GM19351 (cell line): ENCODE measurements around the gene CKS1B.
"Not testable (repeated sequence)": the region's sequence is repeated elsewhere in the genome, so short reads cannot be mapped to it uniquely, and the experiment has no call there.

Source experiments
- ATAC-seq: cut with Tn5 transposase; IDR thresholded peaks from one replicate; pipeline ENCODE4 v1.9.1; 2021; ENCODE audit warnings: mild to moderate bottlenecking, moderate library complexity; ENCODE audit not compliant: unreplicated experiment

CKS1B gene

DNA sequence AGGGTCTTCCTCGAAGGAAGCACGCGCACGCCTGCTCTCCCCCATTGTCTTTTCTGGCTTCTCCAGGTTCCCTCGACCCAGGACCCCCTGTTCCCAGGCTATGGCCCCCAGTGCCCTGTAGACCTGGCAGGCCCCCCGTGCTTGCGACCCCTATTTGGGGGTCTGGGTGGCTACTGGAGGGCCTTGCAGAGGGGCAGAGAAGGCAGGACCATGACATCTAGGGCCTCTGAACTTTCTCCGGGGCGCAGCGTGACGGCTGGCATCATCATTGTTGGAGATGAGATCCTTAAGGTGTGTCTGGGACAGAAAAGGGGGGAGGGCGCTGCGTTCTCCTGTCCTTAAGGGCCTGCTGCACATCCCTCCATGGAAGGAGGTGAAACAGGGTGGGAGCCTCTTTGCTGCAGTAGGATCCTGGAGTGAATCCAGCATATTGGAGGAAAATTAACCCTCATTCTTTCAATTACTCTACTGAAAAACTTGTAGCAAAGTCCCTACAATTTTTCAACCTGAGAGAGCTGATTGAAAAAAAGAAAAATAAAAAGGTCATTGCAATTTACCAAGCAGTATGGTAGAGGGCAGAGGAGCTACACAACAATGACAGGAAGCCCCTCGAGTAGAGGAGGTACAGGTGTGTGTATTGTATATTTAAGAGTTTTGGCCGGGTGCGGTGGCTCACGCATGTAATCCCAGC, 9.4 kb downstream of the CKS1B start:
- no peak for ATAC-seq

DNA sequence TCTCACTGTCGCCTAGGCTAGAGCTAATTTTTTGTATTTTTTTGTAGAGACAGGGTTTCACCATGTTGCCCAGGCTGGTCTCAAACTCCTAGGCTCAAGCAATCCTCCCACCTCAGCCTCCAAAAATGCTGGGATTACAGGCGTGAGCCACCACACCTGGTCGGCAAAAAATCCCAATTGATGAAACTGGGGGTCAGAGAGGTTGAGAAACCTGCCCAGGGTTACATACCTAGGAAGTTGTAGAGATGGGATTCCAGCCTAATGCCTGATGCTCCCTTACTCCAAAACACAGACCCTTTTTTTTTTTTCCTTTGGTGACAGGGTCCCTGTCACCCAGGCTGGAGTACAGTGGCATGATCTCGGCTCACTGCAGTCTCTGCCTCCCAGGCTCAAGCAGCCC, 12.3 kb downstream of the CKS1B start:
- not testable (repeated sequence) for ATAC-seq

DNA sequence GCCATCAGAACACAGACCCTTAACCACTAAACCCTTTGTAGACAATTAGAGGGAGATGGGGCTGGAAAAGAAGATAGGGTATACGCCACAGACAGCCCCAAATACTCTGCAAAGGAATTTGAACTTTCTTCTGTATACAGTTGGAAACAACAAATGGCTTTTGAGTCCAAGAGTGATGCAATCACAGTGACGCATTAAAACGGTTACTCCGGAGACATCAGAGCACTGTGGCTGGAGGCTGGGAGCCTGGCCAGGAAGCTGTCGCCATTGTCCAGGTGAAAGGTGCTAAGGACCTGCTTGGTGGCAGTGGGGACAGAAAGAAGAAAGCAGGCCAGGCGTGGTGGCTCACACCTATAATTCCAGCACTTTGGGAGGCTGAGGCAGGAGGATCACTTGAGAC, 12.8 kb downstream of the CKS1B start:
- no peak for ATAC-seq

DNA sequence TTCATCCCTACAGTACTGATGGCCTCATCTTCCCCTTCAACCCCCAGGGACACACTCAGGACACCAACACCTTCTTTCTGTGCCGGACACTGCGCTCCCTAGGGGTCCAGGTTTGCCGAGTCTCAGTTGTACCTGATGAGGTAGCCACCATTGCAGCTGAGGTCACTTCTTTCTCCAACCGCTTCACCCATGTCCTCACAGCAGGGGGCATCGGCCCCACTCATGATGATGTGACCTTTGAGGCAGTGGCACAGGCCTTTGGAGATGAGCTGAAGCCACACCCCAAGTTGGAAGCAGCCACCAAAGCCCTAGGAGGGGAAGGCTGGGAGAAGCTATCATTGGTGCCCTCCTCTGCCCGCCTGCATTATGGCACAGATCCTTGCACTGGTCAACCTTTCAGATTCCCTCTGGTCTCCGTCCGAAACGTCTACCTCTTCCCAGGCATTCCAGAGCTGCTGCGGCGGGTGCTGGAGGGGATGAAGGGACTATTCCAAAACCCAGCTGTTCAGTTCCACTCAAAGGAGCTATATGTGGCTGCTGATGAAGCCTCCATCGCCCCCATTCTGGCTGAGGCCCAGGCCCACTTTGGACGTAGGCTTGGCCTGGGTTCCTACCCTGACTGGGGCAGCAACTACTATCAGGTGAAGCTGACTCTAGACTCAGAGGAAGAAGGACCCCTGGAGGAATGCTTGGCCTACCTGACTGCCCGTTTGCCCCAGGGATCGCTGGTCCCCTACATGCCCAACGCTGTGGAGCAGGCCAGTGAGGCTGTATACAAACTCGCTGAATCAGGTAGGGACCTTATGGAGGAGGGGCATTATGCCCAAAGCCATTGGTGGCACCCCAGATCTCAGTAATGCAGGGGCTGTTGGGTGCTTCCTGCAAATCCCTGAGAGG, 13.8 kb downstream of the CKS1B start:
- no peak for ATAC-seq

DNA sequence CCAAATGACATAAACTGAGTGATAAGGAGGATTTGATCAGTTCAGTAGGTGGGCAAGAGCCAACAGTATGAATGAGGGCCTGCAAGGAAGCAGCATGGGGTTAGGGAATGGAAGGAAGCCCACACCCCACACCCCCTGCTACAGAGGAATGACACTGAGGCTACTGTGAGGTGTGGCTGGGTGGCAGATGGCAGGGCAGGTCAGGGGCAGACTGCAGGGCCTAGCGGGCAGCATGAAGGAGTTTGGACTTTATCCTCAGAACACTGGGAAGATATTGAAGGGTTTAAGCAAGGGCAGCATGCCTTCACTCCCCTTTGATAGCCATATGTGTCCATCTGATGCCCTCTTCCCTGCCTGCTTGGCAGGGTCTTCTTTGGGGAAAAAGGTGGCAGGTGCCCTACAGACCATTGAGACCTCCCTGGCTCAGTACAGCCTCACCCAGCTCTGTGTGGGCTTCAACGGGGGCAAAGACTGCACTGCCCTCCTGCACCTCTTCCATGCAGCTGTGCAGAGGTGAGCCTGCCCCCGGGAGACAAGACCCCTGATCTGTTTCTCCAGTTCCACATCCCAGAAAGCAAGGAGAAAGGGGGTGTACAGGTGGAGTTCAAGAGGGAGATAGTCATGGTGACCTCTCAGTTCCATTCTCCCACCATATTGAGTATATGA, 14.8 kb downstream of the CKS1B start:
- ATAC-seq = no peak

DNA sequence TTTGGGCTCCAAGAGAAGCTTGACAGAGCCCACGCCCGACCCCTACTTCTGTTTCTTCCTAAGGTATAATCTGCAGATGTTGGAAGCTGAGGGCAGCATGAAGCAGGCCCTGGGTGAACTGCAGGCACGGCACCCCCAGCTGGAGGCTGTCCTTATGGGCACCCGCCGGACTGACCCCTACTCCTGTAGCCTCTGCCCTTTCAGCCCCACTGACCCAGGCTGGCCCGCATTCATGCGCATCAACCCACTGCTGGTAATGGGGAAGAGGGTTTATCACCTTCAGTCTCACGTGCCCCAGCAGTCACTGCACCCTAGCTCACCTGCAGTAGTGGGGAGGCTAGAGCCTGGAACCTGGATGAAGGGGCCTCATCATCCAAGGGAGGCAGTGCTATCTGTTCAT, 15.8 kb downstream of the CKS1B start:
- ATAC-seq = no peak

DNA sequence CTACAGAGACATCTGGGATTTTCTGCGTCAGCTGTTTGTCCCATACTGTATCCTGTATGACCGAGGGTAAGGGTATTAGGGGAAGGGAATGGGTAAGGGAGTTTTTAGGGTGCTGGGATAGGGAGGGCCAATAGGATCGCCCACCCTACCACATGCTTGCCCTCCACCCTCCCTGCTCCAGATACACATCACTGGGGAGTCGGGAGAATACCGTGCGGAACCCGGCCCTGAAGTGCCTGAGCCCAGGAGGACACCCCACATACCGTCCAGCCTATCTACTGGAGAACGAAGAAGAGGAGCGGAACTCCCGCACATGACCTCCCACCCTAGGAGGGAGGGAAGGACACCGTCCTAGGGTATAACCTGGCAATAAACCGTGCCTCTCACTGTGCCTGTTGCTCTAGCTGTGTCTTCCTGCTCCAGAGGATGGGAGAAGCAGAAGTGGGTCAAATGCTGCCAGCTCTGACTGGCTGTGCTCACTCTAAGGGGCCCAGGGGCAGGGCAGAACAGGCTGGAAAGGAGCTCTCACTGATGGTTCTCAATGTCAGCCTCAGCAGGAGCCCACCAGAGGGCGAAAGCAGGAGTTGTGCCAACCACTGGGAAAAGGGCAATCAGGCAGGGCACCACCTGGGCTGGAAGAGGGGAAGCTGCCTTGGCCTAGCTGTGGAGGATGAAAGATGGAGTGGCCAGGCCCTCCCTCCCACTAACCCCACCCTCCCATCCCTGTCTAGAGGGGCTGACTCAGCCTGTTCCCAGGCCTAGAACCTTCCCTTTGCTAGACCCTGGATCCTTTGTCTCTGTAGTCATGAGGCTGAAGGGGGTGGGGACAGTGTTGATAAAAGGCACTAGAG, 18.5 kb downstream of the CKS1B start:
- no peak for ATAC-seq

DNA sequence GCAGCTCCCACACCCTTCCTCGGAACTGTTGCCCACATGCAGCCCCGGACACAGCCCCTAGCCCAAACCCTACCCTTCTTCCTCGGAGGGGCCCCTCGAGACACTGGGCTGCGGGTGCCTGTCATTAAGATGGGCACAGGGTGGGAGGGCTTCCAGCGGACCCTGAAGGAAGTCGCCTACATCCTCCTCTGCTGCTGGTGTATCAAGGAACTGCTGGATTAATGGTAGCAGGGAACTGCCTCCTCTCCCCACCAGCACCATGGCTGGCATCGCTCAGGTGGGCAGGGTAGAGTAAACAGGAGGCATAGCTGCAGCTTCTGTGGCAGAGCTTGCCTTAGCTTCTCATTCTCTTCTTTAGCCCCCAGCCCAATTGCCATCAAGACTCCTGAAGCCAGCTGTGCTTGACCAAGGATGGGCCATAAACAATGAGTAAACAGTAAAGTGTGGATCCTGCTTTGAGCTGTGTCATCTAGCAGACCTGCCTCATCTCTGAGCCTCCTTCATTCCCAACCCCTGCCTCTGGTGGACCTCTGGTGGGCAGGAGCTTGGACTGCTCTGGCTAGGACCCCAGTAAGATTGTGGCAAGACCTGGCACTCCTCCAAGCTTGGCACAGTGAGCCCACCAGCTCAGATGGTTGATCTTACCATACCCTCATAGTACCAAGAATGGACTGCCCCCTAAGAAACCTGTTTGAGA, 19.2 kb downstream of the CKS1B start, which contains the start of gene LENEP:
Gene LENEP (plus strand): TSS at position 15 of the 697 bp plus-strand sequence. CDS start 22 bp downstream, at position 37.
- no peak for ATAC-seq

DNA sequence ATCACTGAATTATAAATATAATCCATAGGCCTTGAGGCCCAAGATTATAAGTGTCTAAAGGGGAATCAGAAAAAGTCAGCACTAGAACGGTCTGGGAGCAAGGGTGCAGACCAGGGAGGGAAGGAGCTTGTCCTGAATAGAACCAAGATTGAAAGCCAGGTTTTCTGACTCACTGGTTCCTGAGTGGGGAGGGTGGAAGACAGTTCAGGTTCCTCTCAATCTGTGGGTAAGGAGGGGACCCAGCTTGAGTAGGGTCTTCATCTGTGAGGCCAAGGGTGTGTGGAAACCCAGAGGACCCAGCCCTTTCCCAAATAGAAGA, 19.7 kb downstream of the CKS1B start:
- no peak for ATAC-seq

DNA sequence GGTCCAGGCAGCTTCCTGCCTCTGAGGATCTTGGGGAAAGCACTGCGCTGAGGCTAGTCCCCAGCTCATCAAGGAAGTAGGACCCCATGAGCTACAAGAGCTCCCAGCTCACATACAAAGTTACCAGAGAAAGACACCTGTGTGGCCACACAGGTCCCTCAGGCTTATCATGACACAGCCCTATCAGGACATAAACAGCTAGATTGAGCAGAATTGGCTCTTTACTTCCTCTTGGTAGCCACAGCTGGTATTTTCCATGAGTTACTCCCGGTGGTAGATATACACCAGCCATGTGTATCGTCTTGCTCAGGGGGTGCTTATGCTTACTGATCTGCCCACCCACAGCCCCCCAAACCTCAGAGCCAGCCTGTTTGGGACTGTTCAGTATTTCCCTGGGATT, 20.1 kb downstream of the CKS1B start:
- no peak for ATAC-seq

DNA sequence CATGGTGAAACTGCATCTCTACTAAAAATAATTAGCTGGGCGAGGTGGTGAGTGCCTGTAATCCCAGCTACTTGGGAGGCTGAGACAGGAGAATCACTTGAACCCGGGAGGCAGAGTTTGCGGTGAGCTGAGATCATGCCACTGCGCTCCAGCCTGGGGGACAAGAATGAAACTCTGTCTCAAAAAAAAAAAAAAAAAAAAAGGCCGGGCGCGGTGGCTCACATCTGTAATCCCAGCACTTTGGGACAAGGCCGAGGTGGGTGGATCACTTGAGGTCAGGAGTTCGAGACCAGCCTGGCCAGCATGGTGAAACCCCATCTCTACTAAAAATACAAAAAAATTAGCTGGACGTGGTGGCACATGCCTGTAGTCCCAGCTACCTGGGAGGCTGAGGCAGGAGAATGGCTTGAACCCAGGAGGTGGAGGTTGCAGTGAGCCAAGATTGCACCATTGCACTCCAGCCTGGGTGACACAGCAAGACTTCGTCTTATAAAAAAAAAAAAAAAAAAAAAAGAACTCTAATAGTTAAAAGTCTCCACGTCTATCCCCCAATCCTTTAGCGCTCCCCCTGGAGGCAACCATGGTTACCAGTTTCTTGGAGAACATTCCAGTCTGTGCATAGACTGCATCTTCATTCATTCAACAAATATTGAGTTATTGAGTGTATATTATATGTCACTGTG, 21.0 kb downstream of the CKS1B start:
- ATAC-seq = not testable (repeated sequence)

DNA sequence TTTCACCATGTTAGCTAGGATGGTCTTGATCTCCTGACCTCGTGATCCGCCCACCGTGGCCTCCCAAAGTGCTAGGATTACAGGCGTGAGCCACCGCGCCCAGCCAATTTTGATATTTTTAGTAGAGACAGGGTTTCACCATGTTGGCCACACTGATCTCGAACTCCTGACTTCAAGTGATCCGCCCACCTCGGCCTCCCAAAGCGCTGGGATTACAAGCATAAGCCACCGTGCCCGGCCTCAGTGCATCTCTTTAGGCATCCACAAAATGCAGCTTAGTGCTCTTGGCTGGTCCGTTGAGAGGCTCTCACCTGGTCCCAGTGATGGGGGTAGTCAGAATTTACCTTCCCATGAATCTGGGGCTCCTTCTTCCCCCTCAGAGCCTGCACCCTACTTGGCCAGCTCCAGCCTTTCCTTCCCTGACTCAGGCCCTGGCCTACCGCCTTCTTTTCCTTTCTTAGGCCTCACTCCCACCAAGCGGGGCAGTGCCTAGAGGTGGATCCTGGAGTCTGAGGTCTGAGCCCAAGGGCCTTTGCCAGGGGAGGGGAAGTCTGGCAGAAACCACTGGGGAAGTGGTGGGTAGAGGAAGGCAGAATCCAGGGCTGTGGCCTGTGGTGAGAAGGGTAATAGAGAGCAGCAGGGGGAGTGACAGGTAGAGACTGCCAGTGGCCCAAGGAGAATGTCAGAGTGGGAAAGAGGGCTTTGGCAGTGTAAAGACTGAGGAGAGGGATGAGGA, 22.7 kb downstream of the CKS1B start:
- ATAC-seq = no peak

DNA sequence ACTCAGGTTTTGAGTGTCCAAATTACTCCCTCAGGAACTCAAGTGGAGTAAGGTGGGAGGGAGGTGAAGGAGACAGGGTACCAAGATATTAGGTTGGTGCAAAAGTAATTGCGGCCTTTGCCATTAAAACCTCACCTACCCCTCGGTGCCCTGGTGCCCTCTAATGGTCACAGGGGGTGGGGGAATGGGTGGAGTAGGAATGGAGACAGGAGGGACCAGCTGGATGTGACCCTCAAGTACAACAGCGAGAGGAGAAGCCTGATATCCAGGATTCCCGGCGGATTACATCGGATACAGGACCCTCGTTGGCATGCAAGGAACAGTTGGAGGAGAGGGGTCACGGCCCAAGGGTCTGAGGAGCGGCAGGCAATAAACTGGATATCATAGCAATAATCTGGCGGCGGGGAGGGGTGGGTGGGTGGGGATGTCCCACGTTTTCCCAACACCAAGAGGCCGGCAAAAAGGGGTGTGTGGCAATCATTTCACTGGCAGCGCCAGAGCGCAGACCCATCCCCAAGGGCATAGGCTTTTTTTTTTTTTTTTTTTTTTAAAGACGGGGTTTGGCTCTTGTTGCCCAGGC, 23.8 kb downstream of the CKS1B start:
- no peak for ATAC-seq

DNA sequence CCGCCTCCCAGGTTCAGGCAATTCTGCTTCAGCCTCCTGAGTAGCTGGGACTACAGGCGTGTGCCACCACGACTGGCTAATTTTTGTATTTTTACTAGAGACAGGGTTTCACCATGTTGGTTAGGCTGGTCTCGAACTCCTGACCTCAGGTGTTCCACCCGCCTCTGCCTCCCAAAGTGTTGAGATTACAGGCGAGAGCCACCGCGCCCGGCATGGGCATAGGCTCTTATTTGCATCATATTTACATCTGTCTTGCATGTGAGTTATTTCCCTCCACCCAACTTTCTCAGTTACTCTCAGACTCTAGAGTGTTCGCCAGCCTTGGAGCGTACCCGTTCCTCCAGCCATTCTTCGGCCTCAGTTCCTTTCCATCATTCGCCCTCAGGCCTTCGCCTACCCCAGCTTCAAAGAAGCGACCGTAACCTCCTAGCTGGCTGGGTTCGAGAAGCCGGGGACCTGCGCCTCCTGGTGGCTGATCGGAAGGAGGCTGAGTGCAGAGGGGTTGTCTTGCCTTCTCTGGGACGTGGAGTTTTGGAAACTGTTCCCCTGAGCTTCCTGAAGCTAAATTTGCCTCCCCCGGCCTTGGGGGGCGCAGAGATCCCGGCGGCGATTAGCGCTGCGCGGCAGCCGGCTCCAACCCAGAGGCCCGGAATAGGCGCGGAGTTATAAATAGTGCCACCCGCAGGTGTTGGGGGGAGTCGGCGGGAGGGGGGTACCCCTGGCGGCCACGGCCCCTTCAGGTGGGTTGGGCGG, 24.5 kb downstream of the CKS1B start:
- ATAC-seq = no peak

DNA sequence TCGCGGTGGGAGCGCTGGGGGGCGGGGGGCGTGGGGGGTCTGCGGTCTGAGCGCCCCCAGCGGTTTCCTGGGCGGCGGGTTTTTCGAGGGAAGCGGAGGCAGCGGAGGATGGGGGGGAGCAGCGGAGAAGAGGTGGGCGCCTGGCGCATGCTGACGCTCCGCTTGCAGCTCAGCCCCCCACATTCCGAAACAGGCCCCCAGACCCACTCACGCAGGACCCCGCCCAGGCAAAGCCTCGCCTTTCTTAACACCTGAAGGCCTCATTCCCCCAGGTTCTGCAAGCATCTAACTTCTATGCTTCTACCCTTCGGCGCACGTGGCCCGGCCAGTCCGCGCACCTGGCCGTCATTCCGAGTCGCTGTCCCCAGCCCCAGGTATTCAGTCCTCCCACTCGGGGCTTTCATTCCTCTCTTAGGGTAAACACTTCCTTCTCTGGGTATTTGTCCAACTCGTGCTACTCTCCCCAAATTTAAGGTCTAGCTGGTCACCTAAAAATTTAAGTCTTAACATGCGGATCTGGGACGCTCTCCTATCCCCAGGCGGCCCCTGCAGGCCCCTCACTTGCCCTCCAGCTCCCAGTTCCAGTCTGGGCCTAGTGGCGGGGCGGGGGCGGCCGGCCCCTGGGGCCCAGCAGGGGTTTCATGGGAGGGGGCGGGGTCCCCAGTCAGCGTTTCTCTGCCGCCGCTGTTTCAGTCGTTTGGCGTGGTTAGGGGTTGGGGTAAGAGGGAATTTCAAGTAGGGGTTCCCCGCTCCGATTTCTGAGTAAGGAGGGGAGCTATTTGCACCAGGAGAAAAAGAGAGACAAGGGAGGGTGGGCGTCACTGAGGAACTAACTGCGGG, 25.3 kb downstream of the CKS1B start:
- no peak for ATAC-seq

DNA sequence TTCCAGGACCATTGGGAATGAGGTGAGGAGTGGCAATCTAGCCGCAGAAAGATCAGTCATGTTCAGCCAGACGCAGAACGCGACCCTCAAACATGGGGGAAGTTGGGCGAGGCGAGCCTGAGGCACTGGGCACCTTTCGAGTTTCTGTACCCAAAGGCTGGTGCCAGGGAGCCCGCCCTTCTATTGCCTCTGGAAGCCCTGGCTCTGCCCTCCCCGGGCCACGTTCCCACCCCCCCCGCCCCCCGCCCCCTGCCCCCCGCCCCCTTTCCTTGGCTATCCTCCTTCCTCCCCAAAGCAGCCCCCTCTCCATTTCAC, 25.9 kb downstream of the CKS1B start:
- ATAC-seq = no peak

DNA sequence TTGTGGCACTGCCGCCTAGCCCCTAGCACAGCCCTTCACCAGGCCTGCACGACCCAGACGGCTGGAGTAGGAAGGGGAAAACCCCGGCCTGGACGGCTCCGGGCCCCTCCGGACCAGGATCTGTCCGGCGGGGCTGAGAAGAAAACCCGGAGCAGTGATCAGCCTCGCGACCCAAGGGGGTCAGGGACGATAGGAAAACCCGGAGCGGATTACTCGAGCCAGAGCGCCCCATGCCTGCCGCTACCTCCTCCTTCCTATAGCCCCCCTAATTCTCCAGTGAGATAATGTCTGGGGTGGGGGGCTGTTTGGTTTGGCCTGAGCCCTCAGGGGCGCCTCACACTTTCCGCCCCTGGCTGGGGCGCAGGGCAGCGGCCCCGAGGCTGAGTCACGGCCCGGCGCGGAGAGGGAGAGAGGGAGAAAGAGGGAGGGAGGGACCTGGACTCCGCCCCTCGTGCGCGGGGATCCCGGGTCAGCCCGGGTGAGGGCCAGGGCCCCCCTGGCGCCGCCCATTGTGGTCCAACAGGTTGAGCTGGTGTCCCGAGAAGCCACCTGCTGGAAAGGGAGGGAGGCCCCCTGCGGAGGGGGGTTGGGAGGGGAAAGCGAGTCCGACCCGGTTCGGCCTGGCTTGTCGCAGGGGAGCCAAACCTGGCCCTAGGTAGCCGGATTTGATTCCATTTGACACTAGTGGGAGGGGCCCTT, 26.4 kb downstream of the CKS1B start:
- ATAC-seq = peak; percentile 49
